ENCODE results near the gene KRT80.

Gene KRT80

DNA sequence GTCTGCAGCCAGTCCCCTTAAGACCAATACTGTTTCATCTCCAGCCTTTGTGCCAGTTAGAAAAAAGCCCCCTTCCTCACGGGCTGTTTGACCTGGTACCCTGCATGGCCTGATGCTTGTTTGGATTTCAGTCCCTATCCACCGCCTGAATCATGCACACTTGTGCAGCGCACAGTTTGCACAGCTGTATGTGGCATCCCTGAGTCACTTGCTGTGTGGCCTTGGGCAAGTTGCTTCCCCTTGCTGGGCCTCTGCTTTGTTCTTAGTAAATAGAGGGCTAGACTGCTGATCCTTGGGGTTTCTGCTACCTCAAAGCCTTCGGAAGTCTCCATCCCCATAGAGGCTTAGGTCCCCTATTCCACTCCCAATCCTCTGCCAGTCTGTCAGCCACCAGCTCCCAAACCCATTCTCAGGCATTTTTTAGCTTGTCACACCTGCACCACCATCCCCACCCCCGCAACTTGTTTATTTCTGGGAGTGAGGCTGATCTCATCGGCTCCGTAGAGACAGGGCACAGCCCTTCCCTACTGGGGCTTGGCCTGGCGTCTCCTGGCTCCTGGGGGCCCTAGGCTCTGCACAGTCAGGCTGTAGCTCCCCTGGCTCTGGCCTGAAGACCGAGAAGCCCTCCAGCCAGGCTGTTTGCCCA is 8.8 kb downstream of the KRT80 start:
- TF ChIP-seq, protein P1, sequence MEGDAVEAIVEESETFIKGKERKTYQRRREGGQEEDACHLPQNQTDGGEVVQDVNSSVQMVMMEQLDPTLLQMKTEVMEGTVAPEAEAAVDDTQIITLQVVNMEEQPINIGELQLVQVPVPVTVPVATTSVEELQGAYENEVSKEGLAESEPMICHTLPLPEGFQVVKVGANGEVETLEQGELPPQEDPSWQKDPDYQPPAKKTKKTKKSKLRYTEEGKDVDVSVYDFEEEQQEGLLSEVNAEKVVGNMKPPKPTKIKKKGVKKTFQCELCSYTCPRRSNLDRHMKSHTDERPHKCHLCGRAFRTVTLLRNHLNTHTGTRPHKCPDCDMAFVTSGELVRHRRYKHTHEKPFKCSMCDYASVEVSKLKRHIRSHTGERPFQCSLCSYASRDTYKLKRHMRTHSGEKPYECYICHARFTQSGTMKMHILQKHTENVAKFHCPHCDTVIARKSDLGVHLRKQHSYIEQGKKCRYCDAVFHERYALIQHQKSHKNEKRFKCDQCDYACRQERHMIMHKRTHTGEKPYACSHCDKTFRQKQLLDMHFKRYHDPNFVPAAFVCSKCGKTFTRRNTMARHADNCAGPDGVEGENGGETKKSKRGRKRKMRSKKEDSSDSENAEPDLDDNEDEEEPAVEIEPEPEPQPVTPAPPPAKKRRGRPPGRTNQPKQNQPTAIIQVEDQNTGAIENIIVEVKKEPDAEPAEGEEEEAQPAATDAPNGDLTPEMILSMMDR (IDR thresholded peaks at IDR 0.05): no peak
- Histone ChIP-seq H3K4me3 (no peak overlapping the region), H3K27ac (no peak overlapping the region)
- DNase-seq (ENCODE audit: low spot score): no peak

DNA sequence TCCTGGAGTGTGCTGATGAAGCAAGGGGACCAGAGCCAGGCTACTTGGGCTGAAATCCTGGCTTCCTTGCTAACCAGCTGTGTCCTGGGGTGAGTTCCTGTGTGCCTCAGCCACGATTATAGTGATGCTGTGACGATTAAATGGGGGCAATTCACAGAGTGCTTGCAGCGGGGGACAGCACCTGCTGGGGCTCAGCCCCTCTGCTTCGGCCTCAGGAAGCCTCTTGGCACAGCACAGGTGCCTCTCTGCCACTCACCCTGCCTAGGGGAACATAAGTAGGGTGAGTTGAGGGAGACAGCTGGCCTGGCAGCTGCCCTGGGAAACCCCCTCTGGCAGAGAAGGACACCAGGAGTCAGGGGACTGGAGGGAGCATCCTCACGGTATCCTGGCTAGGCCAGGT is 9.4 kb downstream of the KRT80 start:
- Histone ChIP-seq H3K27ac (no peak overlapping the region), H3K4me3 (no peak overlapping the region)
- no peak for DNase-seq (ENCODE audit: low spot score)
- TF ChIP-seq, protein P1 (IDR thresholded peaks at IDR 0.05): no peak

DNA sequence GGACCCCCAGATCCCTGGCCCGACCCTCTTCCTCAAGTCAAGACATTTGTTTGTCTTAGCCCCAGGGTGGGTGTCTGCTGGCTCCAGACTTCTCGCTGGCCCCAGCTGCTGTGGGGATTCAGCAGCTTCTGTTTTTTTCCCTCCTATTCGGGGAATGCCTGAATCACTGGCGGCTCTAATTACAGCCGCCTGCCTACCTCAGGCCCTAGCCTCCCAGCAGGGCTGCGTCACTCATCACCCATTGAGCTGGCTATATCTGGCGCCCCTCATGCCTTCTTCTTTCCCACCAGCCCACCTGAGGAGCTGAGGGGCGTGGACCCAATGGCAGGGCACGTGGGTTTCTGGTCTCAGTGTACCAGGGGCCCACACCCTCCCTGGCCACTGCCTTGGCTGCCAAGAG is 10.1 kb downstream of the KRT80 start:
- TF ChIP-seq, protein P1 (IDR thresholded peaks at IDR 0.05): no peak
- H3K27ac ChIP-seq: no peak overlapping the region

DNA sequence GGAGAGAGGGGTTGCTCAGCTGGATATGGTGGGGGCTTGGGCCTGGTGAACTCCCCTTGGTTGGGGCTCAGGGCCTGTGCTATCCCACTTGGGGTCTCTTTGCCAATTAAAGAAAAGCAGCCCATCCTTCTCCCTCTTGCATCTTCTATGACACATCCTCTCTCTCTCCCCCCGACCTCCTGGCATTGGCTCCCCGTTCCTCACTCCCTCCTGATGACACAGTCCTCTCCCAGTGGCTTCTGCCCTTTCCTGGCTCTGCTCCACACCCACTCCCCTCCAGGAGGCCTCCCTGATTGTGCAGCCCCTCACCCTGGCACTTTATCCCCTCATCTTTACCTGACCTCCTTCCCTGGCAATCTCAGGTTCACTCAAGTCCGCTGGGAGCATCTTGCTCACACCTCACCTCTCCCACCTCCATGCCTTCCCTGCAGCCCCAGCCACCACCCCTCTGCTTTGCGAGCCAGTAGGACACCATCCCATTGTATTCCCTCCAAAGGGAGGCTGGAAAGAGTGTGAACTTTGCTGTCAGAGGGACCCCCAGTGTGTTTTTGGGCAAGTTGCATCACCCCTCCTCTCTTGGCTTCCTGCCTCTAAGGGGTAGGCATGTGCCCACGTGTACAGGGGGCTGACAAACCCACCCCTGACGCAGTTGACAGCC is 10.7 kb downstream of the KRT80 start:
- Histone ChIP-seq H3K4me3 (no peak overlapping the region), H3K27ac (no peak overlapping the region)
- DNase-seq (ENCODE audit: low spot score): no peak
- TF ChIP-seq, protein P1 (IDR thresholded peaks at IDR 0.05): no peak

More for the DNA sequence above, 10.1 kb downstream of the KRT80 start:
- H3K4me3 ChIP-seq: no peak overlapping the region
- DNase-seq (ENCODE audit: low spot score): no peak

DNA sequence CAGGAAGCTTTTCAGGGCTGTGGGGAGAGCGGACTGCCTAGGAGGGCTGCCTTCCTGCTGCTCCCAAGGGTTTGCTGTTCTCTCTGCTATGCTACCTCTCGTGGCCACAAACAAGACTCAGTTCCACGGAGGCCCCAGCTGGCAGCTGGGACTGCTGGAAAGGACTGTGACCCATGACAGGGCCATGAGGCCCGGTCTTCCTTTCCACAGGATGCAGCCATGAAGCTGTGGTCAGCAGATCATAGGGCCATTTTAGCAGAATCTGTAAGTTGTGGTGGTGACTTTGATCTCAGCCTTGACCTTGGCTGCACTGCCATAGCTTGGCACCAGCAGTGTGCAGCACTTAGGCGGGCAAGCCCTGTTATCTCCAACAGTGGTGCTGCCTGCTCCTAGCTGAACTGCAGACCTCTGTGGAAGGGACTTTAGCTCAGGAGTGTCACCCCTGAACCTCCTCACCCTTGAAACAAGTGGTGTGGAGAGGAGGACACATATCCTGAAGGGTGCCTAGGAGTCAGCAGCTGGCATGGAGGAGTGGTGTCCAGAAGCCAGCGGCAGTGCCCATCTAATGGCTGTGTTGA is 12.3 kb downstream of the KRT80 start:
- Histone ChIP-seq H3K27ac (peak overlapping the region; percentile 14 to 61), H3K4me3 (no peak overlapping the region)
- no peak for DNase-seq (ENCODE audit: low spot score)
- TF ChIP-seq, protein P1 (IDR thresholded peaks at IDR 0.05): no peak

DNA sequence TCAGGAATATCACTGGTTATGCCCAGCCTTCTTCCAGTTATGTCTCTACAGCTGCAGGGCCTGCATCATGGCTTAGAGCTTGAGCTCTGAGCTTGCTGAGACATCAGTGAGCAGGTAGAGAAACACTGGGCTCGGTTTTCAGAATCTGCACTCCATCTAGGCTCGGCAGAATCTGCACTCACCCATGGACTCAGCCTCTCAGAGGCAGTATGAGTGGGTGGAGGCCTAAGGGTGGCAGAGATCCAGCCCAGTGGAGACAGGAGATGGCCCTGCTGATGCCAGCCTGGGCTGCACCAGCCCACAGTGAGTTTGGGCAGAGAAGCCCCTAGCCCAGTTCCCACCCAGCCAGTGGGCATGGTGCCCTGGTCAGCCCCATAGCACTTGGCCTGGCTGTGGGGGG is 12.8 kb downstream of the KRT80 start:
- no peak for DNase-seq (ENCODE audit: low spot score)
- H3K27ac ChIP-seq: peak overlapping the region; percentile 14 to 61
- TF ChIP-seq, protein P1 (IDR thresholded peaks at IDR 0.05): no peak
- no peak overlapping the region for H3K4me3 ChIP-seq

DNA sequence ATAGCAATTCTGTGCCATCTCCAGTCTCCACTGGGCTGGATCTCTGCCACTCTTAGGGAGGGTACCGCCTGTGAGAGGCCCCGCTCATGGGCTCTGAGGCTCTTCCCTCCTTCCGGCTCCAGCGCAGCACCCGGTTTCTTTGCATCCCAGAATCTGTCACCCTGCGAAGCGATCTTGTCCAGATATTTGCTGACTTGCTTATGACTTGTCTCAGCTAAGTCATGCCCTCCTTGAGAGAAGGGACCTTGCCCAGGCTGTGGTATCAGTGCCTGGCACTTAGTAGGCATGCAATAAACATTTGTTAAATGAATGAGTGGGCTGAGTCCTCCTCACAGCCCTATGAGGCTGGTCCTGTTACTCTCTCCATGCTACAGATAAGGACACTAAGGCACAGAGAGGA is 13.4 kb downstream of the KRT80 start:
- TF ChIP-seq, protein P1 (IDR thresholded peaks at IDR 0.05): no peak
- H3K4me3 ChIP-seq: no peak overlapping the region
- H3K27ac ChIP-seq: peak overlapping the region; percentile 14 to 25
- no peak for DNase-seq (ENCODE audit: low spot score)

Data from coronary artery (tissue), 2 donors.